Liver (tissue), 9 donors: ENCODE data around the gene ANKS1A. TPM values are rescaled to one million over a fixed set of nuclear protein-coding genes. Genes with fewer than 3 reads are reported as not detected.

ENCODE experiments used
- DNase-seq: peaks from one replicate; pipeline ENCODE4 v3.0.0-alpha.2; 2017; ENCODE audit warnings: low spot score
- H3K27ac ChIP-seq, 2 donors: one replicate each; pipeline ENCODE4 v1.7.0; 2013; ENCODE audit warnings: inconsistent platforms in 2 of 2, low read length in 2 of 2, control low read depth in 1 of 2, low read depth in 1 of 2, mild to moderate bottlenecking in 1 of 2
- H3K27me3 ChIP-seq, 4 donors: one replicate each; pipeline versions ENCODE4 v1.6.1 to v1.7.0; 2013; ENCODE audit warnings: low read length in 3 of 4, inconsistent platforms in 1 of 4, mild to moderate bottlenecking in 1 of 4, moderate library complexity in 1 of 4; ENCODE audit not compliant: control insufficient read depth in 4 of 4, insufficient read depth in 4 of 4
- H3K36me3 ChIP-seq, 4 donors: one replicate each; pipeline versions ENCODE4 v1.6.1 to v1.7.0; 2013; ENCODE audit warnings: low read length in 3 of 4, mild to moderate bottlenecking in 3 of 4, low read depth in 1 of 4, moderate library complexity in 1 of 4; ENCODE audit not compliant: control insufficient read depth in 4 of 4, insufficient read depth in 3 of 4
- H3K4me1 ChIP-seq, 4 donors: one replicate each; pipeline versions ENCODE4 v1.6.1 to v1.7.0; 2013; ENCODE audit warnings: low read length in 3 of 4, mild to moderate bottlenecking in 3 of 4, moderate library complexity in 1 of 4; ENCODE audit not compliant: control insufficient read depth in 4 of 4, insufficient read depth in 4 of 4
- H3K4me3 ChIP-seq, 3 donors: one replicate each; pipeline versions ENCODE4 v1.6.1 to v1.7.0; 2013; ENCODE audit warnings: low read length in 3 of 3, control low read depth in 1 of 3, low read depth in 1 of 3, mild to moderate bottlenecking in 1 of 3
- H3K9ac ChIP-seq, 2 donors: one replicate each; pipeline ENCODE4 v1.7.0; 2013; ENCODE audit warnings: low read length in 2 of 2, mild to moderate bottlenecking in 2 of 2, moderate library complexity in 2 of 2, control low read depth in 1 of 2, low read depth in 1 of 2
- H3K9me3 ChIP-seq, 4 donors: one replicate each; pipeline versions ENCODE4 v1.6.1 to v1.7.0; 2013; ENCODE audit warnings: low read length in 3 of 4; ENCODE audit not compliant: control insufficient read depth in 4 of 4
- ATF3 ChIP-seq: IDR thresholded peaks from 2 replicates; pipeline ENCODE4 v1.6.1; 2016; ENCODE audit warnings: antibody characterized with exemption
- CTCF ChIP-seq: fragments of 150-350 bp; IDR thresholded peaks from 2 replicates; pipeline ENCODE4 v1.5.1; 2017; ENCODE audit warnings: improper control_type of control experiment, low read depth, low read length; ENCODE audit not compliant: missing input control
- EGR1 ChIP-seq, 2 donors: IDR thresholded peaks; 2 replicates each; pipeline ENCODE4 v1.6.1; 2016 to 2018; ENCODE audit warnings: antibody characterized with exemption in 2 of 2, low read depth in 2 of 2
- FOXA1 ChIP-seq: IDR thresholded peaks from 2 replicates; pipeline ENCODE4 v1.6.1; 2016; ENCODE audit warnings: antibody characterized with exemption
- FOXA2 ChIP-seq: IDR thresholded peaks from 2 replicates; pipeline ENCODE4 v1.6.1; 2016; ENCODE audit warnings: antibody characterized with exemption
- GABPA ChIP-seq, 2 donors: IDR thresholded peaks in 1 of 2; conservative IDR thresholded peaks in 1 of 2; 2 replicates each; pipeline ENCODE4 v1.6.1; 2016; ENCODE audit warnings: antibody characterized with exemption in 2 of 2, mild to moderate bottlenecking in 1 of 2, moderate library complexity in 1 of 2
- HNF4A ChIP-seq, 2 donors: conservative IDR thresholded peaks; 2 replicates each; pipeline ENCODE4 v1.6.1; 2016; ENCODE audit warnings: antibody characterized with exemption in 2 of 2, mild to moderate bottlenecking in 2 of 2
- HNF4G ChIP-seq: IDR thresholded peaks from 2 replicates; pipeline ENCODE4 v1.6.1; 2016; ENCODE audit warnings: antibody characterized with exemption
- JUND ChIP-seq, 2 donors: IDR thresholded peaks; 2 replicates each; pipeline ENCODE4 v1.6.1; 2016; ENCODE audit warnings: antibody characterized with exemption in 2 of 2
- MAX ChIP-seq: IDR thresholded peaks from 2 replicates; pipeline ENCODE4 v1.6.1; 2016; ENCODE audit warnings: antibody characterized with exemption
- NR2F2 ChIP-seq: IDR thresholded peaks from 2 replicates; pipeline ENCODE4 v1.6.1; 2016; ENCODE audit warnings: antibody characterized with exemption
- RAD21 ChIP-seq, 2 donors: IDR thresholded peaks; 2 replicates each; pipeline ENCODE4 v1.6.1; 2016; ENCODE audit warnings: antibody characterized with exemption in 2 of 2, mild to moderate bottlenecking in 2 of 2
- REST ChIP-seq: IDR thresholded peaks from 2 replicates; pipeline ENCODE4 v1.6.1; 2016; ENCODE audit warnings: antibody characterized with exemption, mild to moderate bottlenecking
- RXRA ChIP-seq, 2 donors: IDR thresholded peaks; 2 replicates each; pipeline ENCODE4 v1.6.1; 2017 to 2018; ENCODE audit warnings: antibody characterized with exemption in 2 of 2, mild to moderate bottlenecking in 1 of 2
- SP1 ChIP-seq: IDR thresholded peaks from 2 replicates; pipeline ENCODE4 v1.6.1; 2018; ENCODE audit warnings: antibody characterized with exemption, mild to moderate bottlenecking
- TAF1 ChIP-seq: conservative IDR thresholded peaks from 2 replicates; pipeline ENCODE4 v1.6.1; 2016; ENCODE audit warnings: antibody characterized with exemption, mild to moderate bottlenecking
- YY1 ChIP-seq: IDR thresholded peaks from 2 replicates; pipeline ENCODE4 v1.6.1; 2016; ENCODE audit warnings: antibody characterized with exemption, mild to moderate bottlenecking
- WGBS: extraction: QIAGEN DNeasy Blood & Tissue Kit; methylation state at CpG from one replicate; pipeline ENCODE4 v1.1.7; 2013; 5-methylcytosine and 5-hydroxymethylcytosine counted together
- polyA plus RNA-seq, 2 donors: library from polyadenylated mRNA; stranded (reverse) in 1 of 2; unstranded in 1 of 2; fragments of 200-250 nt in 1 of 2; fragments of >200 nt in 1 of 2; fragmentation: Nextera tagmentation in 1 of 2; extraction: Ambion mirVana in 1 of 2; gene quantifications; one replicate each; pipeline versions ENCODE4 v1.2.1 to v1.2.3, GENCODE V29; 2013 to 2015
- total RNA-seq, 2 donors: library from RNA; depleted of rRNA; stranded (reverse); fragments of >200 nt; gene quantifications; one replicate each; pipeline ENCODE4 v1.2.3, GENCODE V29; 2014
- TF ChIP-seq, protein P1 (sequence below): IDR thresholded peaks from 2 replicates; pipeline ENCODE4 v1.6.1; 2016; ENCODE audit warnings: antibody characterized with exemption
- donor health status: healthy.
- donor health status: healthy.
- donor health status: healthy.
- donor health status: healthy.
- donor health status: healthy.

ANKS1A gene
- total and polyA plus RNA-seq, 4 donors: 4.3 to 18.7 (median 6.7) TPM

GRCh38 chr6:35030099-35030498 is 141.0 kb downstream of the ANKS1A start:
- no peaks in the 10 kb centered on the region for H3K9me3 ChIP-seq
- no peak overlapping the region for H3K27ac ChIP-seq
- no peaks in the 10 kb centered on the region for H3K27me3 ChIP-seq
- no peak for DNase-seq
- TF ChIP-seq HNF4G: no peak
- no peak for TF ChIP-seq FOXA2
- TF ChIP-seq RAD21 (IDR thresholded peaks at IDR 0.05): no peak
- TF ChIP-seq HNF4A (conservative IDR thresholded peaks at IDR 0.05): no peak
- TF ChIP-seq MAX: no peak
- no peak for TF ChIP-seq YY1
- no peak for TF ChIP-seq JUND (IDR thresholded peaks at IDR 0.05)
- no peak for TF ChIP-seq CTCF
- no peak for TF ChIP-seq FOXA1
- no peak for TF ChIP-seq REST
- TF ChIP-seq ATF3: no peak
- TF ChIP-seq, protein P1, sequence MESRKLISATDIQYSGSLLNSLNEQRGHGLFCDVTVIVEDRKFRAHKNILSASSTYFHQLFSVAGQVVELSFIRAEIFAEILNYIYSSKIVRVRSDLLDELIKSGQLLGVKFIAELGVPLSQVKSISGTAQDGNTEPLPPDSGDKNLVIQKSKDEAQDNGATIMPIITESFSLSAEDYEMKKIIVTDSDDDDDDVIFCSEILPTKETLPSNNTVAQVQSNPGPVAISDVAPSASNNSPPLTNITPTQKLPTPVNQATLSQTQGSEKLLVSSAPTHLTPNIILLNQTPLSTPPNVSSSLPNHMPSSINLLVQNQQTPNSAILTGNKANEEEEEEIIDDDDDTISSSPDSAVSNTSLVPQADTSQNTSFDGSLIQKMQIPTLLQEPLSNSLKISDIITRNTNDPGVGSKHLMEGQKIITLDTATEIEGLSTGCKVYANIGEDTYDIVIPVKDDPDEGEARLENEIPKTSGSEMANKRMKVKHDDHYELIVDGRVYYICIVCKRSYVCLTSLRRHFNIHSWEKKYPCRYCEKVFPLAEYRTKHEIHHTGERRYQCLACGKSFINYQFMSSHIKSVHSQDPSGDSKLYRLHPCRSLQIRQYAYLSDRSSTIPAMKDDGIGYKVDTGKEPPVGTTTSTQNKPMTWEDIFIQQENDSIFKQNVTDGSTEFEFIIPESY: no peak
- TF ChIP-seq NR2F2: no peak
- TF ChIP-seq SP1: no peak
- no peak for TF ChIP-seq GABPA (IDR thresholded peaks at IDR 0.05 in 1 of 2, conservative IDR thresholded peaks at IDR 0.05 in 1 of 2)
- no peak for TF ChIP-seq RXRA (IDR thresholded peaks at IDR 0.05)
- no peak for TF ChIP-seq EGR1 (IDR thresholded peaks at IDR 0.05; ENCODE audit: low read depth in 2 of 2)
- TF ChIP-seq TAF1: no peak
- no peak overlapping the region for H3K9ac ChIP-seq
- no peak overlapping the region for H3K4me3 ChIP-seq
- H3K4me1 ChIP-seq: peaks cover 0 to 32% (median 16%) of the 10 kb centered on the region in 4 donors
- H3K36me3 ChIP-seq: peaks cover 0 to 4% (median 1%) of the 10 kb centered on the region in 4 donors
- WGBS: 76% methylated on average over 2 of the region's 2 CpGs
